A172 (cell line): ENCODE measurements around the gene STARD9. TPM values are rescaled to one million over a fixed set of nuclear protein-coding genes. Genes with fewer than 3 reads are reported as not detected.
"Not testable (repeated sequence)": the region's sequence is repeated elsewhere in the genome, so short reads cannot be mapped to it uniquely, and the experiment has no call there.

Experiments used
- DNase-seq: peaks from one replicate; pipeline ENCODE4 v3.0.0-alpha.2; 2015; ENCODE audit warnings: low spot score
- total RNA-seq: library from RNA; depleted of rRNA; stranded (reverse); fragments of >200 nt; shearing (Covaris generic); gene quantifications from 2 replicates; pipeline ENCODE4 v1.2.3, GENCODE V29; 2014; rRNA removed

STARD9 gene
- 1.4 and 2.0 TPM in 2 replicates for total RNA-seq

DNA sequence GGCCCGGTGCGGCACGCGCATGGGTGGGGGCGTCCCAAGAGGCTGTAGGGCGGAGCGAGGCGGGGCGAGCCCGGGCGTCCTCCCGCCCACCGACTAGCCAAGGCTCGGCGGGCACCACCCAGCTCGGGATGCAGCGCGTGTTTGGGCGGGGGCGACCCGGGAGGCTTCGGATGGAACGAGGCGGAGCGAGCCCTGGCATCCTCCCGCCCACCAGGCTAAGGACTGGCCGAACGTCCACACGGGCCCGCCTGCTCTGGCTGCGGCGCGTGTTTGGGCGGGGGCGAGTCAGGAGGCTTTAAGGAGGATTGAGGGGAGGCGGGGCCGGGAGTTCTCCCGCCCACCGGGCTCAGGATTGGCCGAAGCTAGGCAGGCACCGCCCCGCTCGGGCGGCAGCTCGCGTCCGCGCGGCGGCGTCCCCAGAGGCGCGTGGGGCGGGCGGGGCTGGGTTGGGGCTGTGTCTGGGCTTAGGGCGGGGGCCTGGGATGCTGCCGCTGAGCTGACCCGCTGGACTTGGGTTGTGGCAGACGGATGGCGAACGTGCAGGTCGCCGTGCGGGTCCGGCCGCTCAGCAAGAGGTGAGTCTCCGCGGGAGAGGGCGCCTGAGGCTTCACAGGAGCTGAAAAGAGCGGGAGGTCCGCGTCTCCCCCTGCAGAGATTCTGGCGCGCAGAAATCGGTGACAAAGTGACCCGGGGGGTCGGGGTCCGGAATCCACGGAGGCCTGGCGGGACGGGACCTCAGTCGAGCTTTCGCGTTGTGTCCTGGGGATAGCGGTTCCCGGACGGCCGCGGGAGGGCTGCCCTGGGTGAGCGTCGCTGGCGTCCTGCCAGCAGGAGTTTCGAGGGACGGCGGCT lies at the start of gene STARD9:
STARD9 (plus strand) TSS at position 419 of the 852 bp plus-strand sequence; CDS start at position 529, 110 bp downstream.
- DNase-seq, result peak; percentile 96

DNA sequence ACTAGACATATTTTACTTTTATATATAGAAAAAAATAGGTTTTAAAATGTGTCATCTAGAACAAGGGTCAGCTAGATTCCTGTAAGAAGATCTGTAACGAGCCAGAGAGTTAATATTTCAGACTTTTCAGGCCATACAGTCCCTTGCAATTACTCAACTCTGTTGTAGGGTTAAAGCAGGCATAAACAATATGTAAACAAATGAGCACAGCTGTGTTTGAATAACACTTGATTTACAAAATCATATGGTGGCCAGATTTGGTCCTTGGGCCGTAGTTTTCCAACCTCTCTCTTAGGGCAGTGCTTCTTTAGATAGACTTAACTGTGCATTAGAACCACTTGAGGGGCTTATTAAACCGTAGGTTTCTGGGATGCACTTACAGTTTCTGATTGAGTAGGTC lies 46.4 kb upstream of the STARD9 start:
- DNase-seq, result no peak

DNA sequence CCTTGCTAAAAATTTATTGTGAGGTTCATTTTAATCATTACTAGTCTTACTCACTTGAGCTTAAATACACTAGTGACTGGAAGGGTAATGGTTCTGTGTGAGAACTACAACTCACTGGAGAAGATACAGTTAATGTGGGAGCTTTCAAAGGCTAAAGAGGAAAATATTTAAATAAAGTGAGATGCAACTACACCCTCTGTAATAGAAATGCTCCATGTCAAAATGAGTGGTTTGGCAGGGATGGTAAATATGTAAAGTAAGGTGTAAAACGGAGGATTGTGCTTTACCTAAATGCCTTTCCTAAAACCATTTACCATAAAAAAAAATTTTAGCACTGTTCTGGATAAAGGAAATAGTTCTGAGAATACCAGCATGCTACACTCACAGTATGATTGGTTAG lies 42.2 kb upstream of the STARD9 start:
- no peak for DNase-seq

DNA sequence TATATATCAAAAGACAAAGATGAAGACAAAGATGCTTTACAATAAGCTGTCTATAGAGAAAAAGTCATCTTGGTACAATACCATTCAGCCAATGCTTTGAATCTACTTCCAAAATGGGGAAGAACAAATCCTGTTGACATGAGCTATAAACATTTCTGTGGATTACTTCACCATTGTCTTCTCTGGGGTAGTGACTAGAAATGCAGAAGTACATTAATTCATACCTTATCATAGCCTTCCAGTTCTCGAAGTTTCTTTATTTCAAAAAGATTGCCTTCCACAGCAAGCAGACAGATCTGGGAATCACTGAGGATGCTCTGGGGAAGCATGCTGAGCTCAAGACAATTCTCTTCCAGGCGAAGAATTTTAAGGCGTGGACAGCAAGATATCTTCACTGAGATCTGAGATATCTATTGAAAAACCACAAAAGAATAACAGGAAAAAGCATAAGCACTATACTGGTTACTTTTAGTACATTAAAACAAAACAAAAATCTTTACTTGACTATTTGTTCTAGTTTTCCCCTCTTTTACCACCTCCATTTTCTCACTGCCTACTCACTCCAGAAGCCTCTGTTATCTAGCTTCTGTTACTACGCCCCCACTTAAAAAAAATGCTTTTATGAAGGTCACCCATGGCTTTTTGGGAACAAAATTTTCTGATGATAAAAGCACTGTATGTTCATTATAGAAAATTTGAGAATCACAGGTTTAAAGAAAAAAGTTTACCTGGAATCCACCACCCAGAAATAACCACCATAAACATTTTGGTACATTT lies 30.4 kb upstream of the STARD9 start:
- peak; percentile 5 for DNase-seq

DNA sequence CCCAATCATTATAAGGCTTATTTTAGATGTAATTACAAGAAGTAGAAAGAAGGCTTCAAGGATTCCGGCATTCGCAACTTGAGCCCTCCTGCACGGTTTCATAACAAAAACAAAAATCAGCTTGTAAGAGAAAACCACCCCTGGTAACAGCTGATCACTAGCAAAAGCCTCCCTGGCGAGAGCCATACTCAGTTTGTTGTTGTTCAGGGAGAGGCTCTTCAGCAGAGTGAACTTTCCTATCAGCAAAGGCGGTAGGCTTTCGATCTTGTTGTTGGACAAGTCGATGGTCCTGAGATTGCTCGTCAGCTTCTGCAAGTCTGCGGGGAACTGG lies 27.5 kb upstream of the STARD9 start:
- DNase-seq, result peak; percentile 23

DNA sequence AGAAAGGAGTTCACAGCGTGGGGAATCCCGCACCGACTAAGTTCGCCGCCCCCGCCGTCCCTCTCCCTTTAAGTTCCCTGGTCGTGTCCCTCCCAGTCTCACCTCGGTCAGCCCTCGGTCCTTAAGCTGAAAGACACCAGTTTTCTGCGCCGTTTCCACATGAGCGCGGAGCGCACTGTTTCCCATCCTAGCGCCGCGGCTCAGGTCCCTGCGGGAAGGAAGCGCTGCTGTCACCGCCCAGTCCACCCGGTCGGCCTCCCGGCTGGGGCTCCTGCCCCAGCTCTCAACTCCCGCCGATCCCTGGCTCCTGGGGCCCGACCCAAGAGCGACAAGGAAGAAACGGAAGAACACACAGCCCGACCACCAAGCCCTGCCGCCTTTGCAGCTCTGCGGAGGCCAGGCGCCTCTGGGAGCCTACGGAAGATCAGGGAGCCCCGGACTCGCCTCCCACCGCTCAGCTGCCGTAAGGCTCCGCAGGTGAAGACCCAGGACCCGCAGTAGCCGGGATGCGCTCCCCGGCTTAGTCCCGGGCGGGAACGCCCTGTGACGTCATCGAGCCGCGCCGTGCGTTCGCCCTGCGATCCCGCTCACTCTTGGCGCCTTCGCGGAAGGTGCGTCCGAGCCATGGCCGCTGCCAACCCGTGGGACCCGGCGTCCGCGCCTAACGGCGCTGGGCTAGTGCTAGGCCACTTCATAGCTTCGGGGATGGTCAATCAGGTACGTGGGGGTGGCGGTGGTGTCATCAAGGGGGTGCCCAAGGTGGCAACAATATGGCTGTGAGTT lies 27.0 kb upstream of the STARD9 start, which contains the start of the genes HAUS2 and LRRC57:
HAUS2 (plus strand) TSS at position 590 of the 783 bp plus-strand sequence; CDS start at position 625, 35 bp downstream.
LRRC57 (minus strand) TSS at position 545 of the 783 bp plus-strand sequence; CDS start at position 186, 359 bp downstream.
- DNase-seq, result peak; percentile 65

DNA sequence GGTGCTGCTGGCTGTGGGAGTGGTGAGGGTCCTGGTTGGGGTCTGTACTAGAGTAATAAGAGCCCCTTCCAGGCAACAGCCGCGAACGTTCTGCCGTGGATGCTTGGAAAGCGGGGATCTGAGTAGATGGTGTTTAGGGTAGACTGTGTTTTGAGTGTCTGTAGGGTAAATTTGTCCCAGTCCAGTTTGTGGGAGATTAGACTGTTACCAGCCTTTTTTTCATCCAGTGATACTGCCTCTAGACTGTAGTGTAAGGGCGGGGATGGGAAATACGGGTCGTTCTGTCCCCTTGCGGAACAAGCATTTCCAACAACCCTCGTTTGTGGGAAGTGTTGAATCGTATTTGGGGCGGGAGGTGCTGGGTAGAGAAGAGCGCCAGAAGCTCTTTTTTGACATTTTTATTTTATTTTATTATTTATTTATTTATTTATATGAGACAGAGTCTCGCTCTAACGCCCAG lies 26.3 kb upstream of the STARD9 start:
- peak; percentile 45 for DNase-seq

DNA sequence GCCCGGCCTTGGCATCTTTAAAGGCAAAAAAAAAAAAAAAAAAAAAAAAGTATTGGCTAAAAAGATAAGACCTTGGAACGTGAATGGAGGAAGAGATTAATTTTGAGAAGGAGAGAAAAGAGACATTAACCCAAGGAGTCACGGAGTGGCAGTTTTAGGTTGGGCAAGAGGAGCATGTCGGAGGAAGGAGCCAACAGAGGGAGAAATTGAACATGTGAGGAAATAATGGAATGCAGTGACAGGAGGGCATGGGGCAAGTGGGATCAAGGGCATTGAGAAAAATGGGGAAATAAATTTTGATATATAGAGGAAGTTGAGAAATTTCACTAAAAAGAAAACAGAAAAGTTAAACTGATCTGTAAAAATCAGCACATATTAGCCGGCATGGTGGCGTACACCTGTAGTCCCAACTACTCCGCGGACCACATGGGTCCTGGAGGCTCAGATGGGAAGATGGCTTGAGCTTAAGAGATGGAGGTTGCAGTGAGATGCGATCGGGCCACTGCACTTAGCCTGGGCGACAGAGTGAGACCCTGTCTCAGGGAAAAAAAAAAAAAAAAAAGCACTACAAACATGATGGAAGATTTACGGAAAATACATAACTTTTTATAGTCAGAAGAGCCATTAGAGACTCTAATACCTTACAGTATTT lies 25.5 kb upstream of the STARD9 start:
- DNase-seq, result no peak

DNA sequence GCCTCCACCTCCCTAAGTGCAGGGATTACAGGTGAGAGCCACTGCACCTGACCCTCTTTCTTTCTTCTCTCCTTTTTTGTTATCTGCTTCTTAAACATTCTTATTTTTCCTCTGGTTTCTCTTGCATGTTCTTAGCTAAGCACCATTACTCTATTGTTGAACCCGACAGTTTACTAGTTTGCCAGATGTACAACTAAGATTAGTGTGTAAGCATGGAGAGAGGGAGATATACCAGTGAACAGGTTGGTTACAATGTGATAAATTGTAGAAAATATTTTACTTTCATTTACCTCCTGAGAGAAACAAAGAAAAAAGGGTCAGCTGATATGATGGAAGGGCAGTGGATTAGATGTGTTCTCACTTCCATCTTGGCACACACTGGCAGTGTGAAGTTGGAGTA lies 21.9 kb upstream of the STARD9 start:
- no peak for DNase-seq

DNA sequence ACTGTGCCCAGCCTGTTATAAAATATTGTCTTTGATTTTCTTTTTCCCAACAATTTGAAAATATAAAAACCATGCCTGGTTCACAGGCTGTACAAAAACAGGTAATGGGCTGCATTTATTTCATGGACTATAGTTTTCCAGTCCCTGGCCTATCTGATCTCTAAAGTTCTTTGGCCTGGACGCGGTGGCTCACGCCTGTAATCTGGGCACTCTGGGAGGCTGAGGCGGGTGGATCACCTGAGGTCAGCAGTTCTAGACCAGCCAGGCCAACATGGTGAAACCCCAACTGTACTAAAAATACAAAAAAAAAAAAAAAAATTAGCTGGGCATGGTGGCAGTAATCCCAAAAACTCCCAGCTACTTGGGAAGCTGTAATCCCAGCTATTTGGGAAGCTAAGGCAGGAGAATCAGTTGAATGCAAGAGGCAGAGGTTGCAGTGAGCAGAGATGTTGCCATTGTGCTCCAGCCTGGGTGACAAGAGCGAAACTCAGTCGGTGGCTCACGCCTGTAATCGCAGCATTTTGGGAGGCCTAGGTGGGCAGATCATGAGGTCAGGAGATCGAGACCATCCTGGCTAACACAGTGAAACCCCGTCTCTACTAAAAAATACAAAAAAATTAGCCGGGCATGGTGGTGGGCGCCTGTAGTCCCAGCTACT lies 18.7 kb upstream of the STARD9 start:
- DNase-seq, result not testable (repeated sequence)

DNA sequence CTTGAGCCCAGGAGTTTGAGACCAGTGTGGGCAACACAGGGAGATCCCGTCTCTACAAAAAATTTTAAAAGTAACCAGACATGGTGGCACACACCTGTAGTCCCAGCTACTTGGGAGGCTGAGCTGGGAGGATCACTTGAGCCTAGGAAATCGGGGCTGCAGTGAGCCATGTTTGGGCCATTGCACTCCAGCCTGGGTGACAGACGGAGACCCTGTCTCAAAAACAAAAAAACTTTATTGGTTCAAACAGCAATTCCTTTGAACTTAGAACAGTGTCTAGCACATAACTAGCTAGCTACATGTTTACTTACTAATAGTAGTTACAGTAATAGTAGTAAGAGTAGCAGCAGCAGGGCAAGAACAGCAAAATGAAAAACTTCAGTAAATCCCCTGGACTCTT lies 16.7 kb upstream of the STARD9 start:
- no peak for DNase-seq

DNA sequence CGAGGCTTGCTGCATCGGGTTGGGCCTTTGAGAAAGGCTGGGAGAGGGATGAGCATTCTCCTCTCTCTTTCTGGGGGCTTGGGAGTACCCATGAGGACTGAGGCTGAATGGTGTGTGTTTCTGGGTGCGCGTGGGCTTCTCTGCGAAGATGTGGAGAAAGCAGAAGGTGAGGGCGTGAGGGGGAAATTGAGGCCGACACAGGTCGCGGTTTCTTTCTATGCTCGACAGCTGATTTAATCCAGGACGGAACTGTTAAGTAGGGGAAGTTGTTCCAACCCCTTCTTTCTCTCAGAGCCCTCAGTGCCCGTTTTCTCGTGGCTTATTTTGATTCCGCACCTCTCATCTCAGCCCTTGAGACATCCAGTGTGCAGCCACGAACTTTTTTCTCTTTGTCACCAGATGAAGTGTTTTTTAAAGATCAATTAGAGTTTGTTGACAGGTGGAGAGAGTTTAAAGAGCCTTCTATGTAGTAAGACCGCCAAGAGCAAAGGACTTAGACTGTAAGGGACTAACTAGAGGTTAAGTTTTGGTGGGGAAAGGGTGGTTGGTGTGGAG lies 711 bp downstream of the STARD9 start:
- no peak for DNase-seq

DNA sequence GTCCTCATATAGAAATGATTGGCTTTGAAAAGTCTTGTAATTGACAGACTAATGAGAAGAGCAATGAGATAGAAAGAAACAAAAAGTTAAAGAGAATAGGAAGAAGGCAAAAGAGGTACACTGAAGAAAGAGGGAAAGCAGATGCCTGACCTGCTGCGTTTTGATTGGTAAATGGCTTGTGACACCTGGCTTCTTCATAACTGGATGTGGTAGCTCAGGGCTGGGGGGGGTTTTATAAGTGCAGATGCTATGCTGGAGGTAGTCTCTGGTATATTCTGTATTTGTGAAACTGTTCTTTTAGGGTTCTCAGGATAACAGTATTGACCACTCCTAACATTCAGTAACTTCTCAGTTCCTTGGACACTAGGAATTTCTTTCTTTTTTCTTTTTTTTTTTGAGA lies 1.4 kb downstream of the STARD9 start:
- no peak for DNase-seq

DNA sequence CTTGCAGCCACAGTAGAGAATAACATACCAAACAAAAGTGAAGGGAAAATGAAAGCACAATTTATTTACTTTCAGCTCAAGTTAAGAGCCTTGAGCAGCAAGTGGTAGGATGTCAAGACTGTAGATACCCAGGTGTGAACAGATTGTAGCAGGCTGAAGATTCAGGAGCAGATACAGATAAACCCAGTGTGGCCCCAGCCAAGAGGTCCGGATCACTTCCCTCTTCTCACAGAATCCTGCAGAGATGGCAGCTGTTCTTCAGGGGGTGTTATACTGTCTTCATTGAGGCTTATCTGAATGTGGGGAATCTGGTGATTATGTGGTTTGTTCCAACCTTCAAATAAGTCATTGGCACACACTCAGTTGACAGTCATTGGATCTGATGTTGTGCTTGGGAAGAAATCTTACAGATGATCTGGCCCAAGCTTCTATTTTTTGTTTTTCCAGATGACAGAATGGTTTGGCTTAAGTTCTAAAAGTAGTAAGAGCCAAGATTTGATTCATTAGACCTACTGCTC lies 2.2 kb downstream of the STARD9 start:
- peak; percentile 30 for DNase-seq

DNA sequence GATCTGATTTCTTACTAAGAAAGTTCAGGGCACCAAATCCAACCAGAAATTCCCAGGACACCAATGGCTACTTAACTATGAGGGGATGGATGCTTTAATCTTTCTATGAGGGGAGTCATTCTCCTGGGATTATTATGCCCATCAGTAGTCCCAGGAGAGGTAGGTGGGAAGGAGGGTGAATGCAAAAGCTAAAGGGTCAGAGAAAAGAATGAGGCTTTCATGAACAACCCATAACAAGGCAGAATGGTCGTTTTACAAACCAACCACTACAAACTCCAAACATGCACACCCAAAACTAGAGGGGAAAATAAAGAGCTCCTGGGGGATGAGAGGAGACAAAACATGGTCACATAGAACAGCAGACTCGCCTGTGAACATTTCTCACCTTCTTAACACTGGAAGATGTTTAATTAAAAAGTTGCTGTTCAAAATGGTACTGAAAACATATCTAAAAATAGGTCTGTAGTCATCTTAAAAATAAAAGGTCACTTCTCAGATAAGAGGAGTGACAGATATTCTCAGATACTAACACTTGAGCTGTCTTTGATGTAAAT lies 3.7 kb downstream of the STARD9 start:
- no peak for DNase-seq

DNA sequence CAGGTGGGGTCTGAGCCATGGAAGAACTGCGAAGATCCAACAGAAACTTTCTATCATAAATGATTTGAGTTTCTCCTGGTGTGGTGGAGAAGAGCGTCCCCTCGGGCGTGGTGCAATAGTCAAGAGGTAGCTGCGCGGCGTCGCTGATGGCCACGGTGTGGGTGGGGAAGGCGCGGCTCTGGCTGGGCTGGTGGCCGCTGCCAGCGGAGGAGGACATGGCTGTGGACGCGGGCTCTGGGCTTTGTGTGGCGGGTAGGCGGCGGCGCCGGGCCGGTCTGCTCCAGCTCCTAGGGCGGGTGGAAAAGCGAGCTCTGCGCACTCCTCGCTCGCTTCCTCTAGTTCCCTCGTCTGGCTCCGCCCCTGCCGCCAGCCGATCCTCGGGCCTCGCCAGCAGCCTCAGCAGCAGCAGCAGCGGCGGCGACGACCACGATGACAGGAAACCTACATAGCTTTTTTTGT lies 5.9 kb downstream of the STARD9 start:
- DNase-seq, result no peak

DNA sequence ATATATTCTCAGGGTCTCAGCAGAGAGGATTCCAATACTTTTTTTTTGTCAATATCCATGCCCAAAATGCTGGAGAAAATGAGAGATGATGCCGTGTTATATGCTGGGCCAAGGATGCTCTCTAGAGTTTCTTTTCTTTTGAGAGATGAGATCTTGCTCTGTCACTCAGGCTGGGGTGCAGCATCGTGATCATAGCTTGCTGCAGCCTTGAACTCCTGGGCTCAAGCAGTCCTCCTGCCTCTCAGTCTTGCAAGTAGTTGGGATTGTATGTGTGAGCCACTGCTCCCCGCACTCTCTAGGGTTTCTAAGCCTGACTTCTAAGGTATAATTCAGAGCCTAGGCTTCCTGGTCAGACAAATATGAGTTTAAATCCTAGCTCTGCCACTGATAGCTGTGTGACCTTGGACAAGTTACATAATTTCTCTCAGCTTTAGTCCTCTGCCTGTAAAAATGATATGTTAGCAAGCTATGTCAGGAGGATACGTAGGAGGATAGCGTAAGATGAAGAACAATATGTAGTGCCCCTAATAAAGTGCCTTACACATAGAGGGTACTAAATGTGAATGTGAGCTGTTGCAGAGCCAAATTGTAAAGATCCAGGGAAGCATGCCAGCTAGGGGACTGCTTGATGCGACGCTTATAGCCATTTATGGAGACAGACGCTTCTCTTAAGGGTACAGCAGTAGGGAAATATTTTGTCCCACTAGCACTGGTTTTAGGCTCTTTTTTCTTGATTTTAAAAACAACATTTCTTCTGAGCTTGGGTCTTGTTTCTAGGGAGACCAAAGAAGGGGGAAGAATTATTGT lies 7.4 kb downstream of the STARD9 start:
- no peak for DNase-seq

DNA sequence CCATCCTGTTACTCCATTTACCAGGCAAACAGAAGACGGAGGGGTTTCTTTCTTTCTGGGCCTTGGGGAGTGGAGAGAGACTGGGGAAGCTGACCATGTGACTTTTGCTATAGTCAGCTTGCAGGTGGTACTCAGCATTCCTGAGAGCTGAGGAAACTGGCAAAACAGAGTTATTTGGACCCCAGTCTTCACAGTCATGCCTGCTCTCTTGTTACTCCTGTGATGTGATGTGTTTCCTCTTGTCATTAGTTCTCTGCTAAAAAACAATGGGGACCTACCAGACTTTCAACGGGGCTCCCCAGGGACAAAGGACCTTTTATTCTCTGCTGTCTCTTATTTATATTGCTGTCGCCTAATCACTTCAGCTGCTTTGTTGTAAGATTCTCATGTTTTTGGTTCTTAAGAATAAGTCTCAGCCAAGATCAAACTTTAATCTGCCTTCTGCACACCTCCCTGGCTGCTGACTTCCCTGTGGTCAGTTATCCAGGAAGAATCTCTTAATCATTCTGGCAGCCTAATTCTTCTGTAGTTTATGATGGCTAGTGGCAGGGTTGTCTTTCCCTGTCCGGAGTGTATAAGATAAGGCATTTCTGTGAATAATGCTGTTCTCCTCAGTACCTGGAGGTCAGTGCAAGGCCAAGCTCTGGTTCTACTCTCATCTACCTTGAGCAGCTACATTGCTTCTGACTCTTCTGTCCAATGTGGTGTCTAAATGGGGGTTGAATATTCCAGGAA lies 8.8 kb downstream of the STARD9 start:
- peak; percentile 36 for DNase-seq
